Ishikawa (cell line): ENCODE measurements around the gene NOTCH2.

ENCODE experiments used
- CEBPB ChIP-seq: IDR thresholded peaks from 2 replicates; pipeline ENCODE4 v1.6.1; 2012
- CREB1 ChIP-seq: IDR thresholded peaks from 2 replicates; pipeline ENCODE4 v1.6.1; 2012; ENCODE audit warnings: low read depth
- FOXM1 ChIP-seq: IDR thresholded peaks from 2 replicates; pipeline ENCODE4 v1.6.1; 2012; ENCODE audit warnings: low read depth, borderline replicate concordance
- TAF1 ChIP-seq: IDR thresholded peaks from 2 replicates; pipeline ENCODE4 v1.6.1; 2012; ENCODE audit warnings: low read depth, mild to moderate bottlenecking
- TCF12 ChIP-seq: IDR thresholded peaks from 2 replicates; pipeline ENCODE4 v1.6.1; 2012; ENCODE audit warnings: low read depth
- YY1 ChIP-seq: IDR thresholded peaks from 2 replicates; pipeline ENCODE4 v1.6.1; 2012; ENCODE audit warnings: low read depth
- TF ChIP-seq, protein P1 (sequence below): IDR thresholded peaks from 2 replicates; pipeline ENCODE4 v1.6.1; 2012

GRCh38 chr1:119887427-119887826 lies 182.0 kb downstream of the NOTCH2 start:
- TF ChIP-seq, protein P1, sequence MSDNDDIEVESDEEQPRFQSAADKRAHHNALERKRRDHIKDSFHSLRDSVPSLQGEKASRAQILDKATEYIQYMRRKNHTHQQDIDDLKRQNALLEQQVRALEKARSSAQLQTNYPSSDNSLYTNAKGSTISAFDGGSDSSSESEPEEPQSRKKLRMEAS, result no peak
- TF ChIP-seq FOXM1 (no peak), CREB1 (no peak), TAF1 (no peak), TCF12 (no peak), YY1 (no peak), CEBPB (no peak)
